Measurements from ENCODE around the gene KCTD20. TPM values are rescaled to one million over a fixed set of nuclear protein-coding genes. Genes with fewer than 3 reads are reported as not detected.

KCTD20 gene
- total and polyA plus RNA-seq, 2 of the 13 experiments (the other 11 are each of a cell fraction or from before 2014, with no cell fraction given): 52.7 to 67.1 TPM

GRCh38 chr6:36442671-36443470 is at the start of gene KCTD20, which contains the start of gene PXT1 (continued):
- TF ChIP-seq ZNF646 (CRISPR knock-in tag; IDR thresholded peaks at IDR 0.05) (peak; percentile 70; the same call in 1 of the 2 replicates), FOSL2 (CRISPR knock-in tag; IDR thresholded peaks at IDR 0.05) (peak; percentile 95), ZNF205 (CRISPR knock-in tag; IDR thresholded peaks at IDR 0.05) (peak; percentile 90), PATZ1 (CRISPR knock-in tag; IDR thresholded peaks at IDR 0.05) (peak; percentile 75), ZFYVE20 (CRISPR knock-in tag; IDR thresholded peaks at IDR 0.05; ENCODE audit: borderline replicate concordance, low read depth) (0 out of 2 replicates have a peak, but pooled peaks have one; percentile 74), SATB2 (CRISPR knock-in tag; IDR thresholded peaks at IDR 0.05) (no peak), ZSCAN21 (CRISPR knock-in tag; IDR thresholded peaks at IDR 0.05; ENCODE audit: borderline replicate concordance) (peak; percentile 93), DNMT1 (CRISPR knock-in tag; IDR thresholded peaks at IDR 0.05) (peak; percentile 59; the same call in 1 of the 2 replicates), MYC (CRISPR knock-in tag; IDR thresholded peaks at IDR 0.05; ENCODE audit: borderline replicate concordance) (peak; percentile 95), PHF8 (CRISPR knock-in tag; IDR thresholded peaks at IDR 0.05) (peak; percentile 97)
- TF ChIP-seq, protein P1, sequence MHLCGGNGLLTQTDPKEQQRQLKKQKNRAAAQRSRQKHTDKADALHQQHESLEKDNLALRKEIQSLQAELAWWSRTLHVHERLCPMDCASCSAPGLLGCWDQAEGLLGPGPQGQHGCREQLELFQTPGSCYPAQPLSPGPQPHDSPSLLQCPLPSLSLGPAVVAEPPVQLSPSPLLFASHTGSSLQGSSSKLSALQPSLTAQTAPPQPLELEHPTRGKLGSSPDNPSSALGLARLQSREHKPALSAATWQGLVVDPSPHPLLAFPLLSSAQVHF (CRISPR knock-in tag; IDR thresholded peaks at IDR 0.05): 0 out of 2 replicates have a peak, but pooled peaks have one; percentile 51
- TF ChIP-seq, protein P2, sequence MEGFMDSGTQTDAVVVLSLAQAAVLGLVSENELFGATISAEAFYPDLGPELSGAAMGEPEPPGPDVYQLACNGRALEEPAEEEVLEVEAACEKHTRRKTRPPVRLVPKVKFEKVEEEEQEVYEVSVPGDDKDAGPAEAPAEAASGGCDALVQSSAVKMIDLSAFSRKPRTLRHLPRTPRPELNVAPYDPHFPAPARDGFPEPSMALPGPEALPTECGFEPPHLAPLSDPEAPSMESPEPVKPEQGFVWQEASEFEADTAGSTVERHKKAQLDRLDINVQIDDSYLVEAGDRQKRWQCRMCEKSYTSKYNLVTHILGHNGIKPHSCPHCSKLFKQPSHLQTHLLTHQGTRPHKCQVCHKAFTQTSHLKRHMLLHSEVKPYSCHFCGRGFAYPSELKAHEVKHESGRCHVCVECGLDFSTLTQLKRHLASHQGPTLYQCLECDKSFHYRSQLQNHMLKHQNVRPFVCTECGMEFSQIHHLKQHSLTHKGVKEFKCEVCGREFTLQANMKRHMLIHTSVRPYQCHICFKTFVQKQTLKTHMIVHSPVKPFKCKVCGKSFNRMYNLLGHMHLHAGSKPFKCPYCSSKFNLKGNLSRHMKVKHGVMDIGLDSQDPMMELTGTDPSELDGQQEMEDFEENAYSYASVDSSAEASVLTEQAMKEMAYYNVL (CRISPR knock-in tag; IDR thresholded peaks at IDR 0.05; ENCODE audit: borderline replicate concordance): peak; percentile 52; the same call in 1 of the 2 replicates
- TF ChIP-seq, protein P3, sequence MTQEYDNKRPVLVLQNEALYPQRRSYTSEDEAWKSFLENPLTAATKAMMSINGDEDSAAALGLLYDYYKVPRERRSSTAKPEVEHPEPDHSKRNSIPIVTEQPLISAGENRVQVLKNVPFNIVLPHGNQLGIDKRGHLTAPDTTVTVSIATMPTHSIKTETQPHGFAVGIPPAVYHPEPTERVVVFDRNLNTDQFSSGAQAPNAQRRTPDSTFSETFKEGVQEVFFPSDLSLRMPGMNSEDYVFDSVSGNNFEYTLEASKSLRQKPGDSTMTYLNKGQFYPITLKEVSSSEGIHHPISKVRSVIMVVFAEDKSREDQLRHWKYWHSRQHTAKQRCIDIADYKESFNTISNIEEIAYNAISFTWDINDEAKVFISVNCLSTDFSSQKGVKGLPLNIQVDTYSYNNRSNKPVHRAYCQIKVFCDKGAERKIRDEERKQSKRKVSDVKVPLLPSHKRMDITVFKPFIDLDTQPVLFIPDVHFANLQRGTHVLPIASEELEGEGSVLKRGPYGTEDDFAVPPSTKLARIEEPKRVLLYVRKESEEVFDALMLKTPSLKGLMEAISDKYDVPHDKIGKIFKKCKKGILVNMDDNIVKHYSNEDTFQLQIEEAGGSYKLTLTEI (CRISPR knock-in tag; conservative IDR thresholded peaks at IDR 0.05): no peak

All from HepG2 (cell line).